GM12874 (cell line): ENCODE results near the gene HAUS3.

Experiments used
- TF ChIP-seq, protein P1 (sequence below): IDR thresholded peaks from 2 replicates; pipeline ENCODE4 v1.5.1; 2011; ENCODE audit warnings: low read depth, mild to moderate bottlenecking, control low read depth, low read length, moderate library complexity; ENCODE audit not compliant: insufficient read depth

HAUS3 gene

GRCh38 chr4:2273657-2274319 is 31.9 kb upstream of the HAUS3 start:
- TF ChIP-seq, protein P1, sequence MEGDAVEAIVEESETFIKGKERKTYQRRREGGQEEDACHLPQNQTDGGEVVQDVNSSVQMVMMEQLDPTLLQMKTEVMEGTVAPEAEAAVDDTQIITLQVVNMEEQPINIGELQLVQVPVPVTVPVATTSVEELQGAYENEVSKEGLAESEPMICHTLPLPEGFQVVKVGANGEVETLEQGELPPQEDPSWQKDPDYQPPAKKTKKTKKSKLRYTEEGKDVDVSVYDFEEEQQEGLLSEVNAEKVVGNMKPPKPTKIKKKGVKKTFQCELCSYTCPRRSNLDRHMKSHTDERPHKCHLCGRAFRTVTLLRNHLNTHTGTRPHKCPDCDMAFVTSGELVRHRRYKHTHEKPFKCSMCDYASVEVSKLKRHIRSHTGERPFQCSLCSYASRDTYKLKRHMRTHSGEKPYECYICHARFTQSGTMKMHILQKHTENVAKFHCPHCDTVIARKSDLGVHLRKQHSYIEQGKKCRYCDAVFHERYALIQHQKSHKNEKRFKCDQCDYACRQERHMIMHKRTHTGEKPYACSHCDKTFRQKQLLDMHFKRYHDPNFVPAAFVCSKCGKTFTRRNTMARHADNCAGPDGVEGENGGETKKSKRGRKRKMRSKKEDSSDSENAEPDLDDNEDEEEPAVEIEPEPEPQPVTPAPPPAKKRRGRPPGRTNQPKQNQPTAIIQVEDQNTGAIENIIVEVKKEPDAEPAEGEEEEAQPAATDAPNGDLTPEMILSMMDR = no peak

DNA sequence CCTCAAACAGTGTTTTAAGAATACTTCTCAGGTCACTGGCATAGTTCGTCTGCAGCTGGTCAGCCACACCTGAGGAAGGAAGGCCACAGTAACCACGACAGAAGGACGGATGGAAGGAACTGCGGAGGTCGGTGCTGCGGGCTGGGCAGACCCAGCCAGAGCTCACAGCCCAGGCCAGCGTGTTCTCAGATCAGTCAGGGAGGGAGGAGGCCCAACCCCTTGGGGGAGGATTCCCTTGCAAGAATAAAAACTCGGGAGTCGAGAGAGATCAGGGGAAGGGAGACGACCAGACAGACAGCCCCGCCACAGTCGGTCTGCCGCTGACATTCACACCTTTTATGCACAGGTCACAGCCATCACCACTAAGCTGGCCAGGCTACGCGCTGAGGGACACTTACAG is 31.3 kb upstream of the HAUS3 start:
- TF ChIP-seq, protein P1 = no peak

DNA sequence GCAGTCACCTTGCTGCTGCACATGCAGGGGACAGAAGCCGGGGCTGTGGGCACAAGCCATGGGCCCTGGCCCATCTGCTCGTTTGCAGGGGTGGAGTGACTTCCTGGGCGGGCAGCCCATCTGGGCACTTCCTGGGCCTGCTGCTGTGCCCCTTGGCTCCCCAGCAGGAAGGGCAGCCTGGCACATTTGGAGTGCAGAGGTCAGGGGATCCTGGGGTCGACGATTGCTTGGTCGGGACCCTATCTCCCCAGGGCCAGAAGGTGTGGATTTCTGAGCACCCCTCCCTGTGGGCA is 30.9 kb upstream of the HAUS3 start:
- TF ChIP-seq, protein P1 = no peak

DNA sequence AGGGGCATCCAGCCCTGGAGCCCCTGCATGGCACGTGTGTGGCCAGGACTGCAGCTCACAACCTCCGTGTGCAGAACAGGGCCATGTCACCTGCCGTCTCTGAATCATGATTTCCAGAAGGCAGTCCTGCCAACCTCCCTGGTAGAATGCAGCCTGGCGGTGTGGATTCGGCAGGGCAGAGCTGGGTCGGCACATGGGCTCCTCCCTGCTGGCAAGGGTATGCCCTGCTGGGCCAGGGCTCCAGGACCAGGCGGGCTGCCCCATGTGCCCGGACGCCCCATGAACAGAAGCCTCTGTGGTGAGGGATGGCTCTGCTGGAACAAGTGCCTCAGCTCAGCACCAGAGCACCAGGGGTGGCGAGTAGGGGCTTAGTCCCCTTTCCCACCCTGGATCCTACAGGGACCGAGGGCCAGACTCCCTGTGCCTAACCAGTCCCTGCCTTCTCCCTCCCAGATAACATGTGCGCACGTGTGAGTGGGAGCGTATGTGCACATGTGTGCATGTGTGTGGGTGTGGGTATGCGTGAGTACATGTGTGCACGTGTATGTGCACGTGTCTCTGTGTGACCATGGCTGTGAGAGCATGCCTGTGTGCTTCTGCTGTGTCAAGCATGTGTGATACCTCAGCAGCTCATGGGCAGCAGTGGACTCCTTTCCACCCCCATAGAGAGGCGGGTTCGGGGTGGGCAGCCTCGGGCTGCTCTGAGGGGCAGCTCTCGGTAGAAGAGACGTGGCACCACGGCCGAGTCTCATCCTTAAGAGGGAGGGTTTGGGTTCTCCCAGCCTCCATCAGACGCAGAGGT is 30.3 kb upstream of the HAUS3 start:
- TF ChIP-seq, protein P1 = no peak

- TF ChIP-seq, protein P1 = no peak
Measured at GRCh38 chr4:2271279-2272025, 29.5 kb upstream of the HAUS3 start.

GRCh38 chr4:2270341-2271165 is 28.6 kb upstream of the HAUS3 start:
- TF ChIP-seq, protein P1 = no peak
